NCI-H2171 (cell line): ENCODE results near the gene SERPINA9.
"Not testable (repeated sequence)": the region's sequence is repeated elsewhere in the genome, so short reads cannot be mapped to it uniquely, and the experiment has no call there.

Source experiments
- DNase-seq: peaks from one replicate; lab custom pipeline; 2025; lab: John Stamatoyannopoulos, UW

SERPINA9 gene

GRCh38 chr14:94476023-94476422 lies at the start of gene SERPINA9:
TSS of gene SERPINA9 (minus strand) at chr14:94476197. CDS start at chr14:94469840, 6,357 bp downstream.
- DNase-seq, result no peak

- DNase-seq, result no peak
Measured at GRCh38 chr14:94524093-94524492, 48.1 kb upstream of the SERPINA9 start.

- DNase-seq, result no peak
Measured at GRCh38 chr14:94523265-94523664, 47.3 kb upstream of the SERPINA9 start.

GRCh38 chr14:94522115-94522724 lies 46.2 kb upstream of the SERPINA9 start:
- no peak for DNase-seq

- no peak for DNase-seq
Measured at GRCh38 chr14:94521375-94522114, 45.5 kb upstream of the SERPINA9 start.

- DNase-seq, result no peak
Measured at GRCh38 chr14:94517641-94518257, 41.8 kb upstream of the SERPINA9 start.

GRCh38 chr14:94517248-94517640 lies 41.2 kb upstream of the SERPINA9 start:
- no peak for DNase-seq

- DNase-seq, result no peak
Measured at GRCh38 chr14:94515856-94516255, 39.9 kb upstream of the SERPINA9 start.

GRCh38 chr14:94515426-94515825 lies 39.4 kb upstream of the SERPINA9 start:
- DNase-seq, result no peak

- no peak for DNase-seq
Measured at GRCh38 chr14:94514351-94514750, 38.4 kb upstream of the SERPINA9 start.

GRCh38 chr14:94510481-94510880 lies 34.5 kb upstream of the SERPINA9 start:
- DNase-seq, result not testable (repeated sequence)

- DNase-seq, result no peak
Measured at GRCh38 chr14:94509356-94509755, 33.4 kb upstream of the SERPINA9 start, which contains the start of gene SERPINA12. TSS of gene SERPINA12 (minus strand) at chr14:94509469. CDS start at chr14:94498397, 11,072 bp downstream.

GRCh38 chr14:94505641-94506040 lies 29.6 kb upstream of the SERPINA9 start:
- no peak for DNase-seq

GRCh38 chr14:94505206-94505605 lies 29.2 kb upstream of the SERPINA9 start:
- DNase-seq, result no peak

GRCh38 chr14:94501588-94502516 lies 25.9 kb upstream of the SERPINA9 start:
- DNase-seq, result no peak

GRCh38 chr14:94500264-94500663 lies 24.3 kb upstream of the SERPINA9 start:
- DNase-seq, result no peak

- no peak for DNase-seq
Measured at GRCh38 chr14:94499673-94500072, 23.7 kb upstream of the SERPINA9 start.

GRCh38 chr14:94498215-94498614 lies 22.2 kb upstream of the SERPINA9 start:
- DNase-seq, result no peak

GRCh38 chr14:94494085-94494484 lies 18.1 kb upstream of the SERPINA9 start:
- no peak for DNase-seq

GRCh38 chr14:94491511-94491910 lies 15.5 kb upstream of the SERPINA9 start:
- no peak for DNase-seq

- no peak for DNase-seq
Measured at GRCh38 chr14:94489336-94489735, 13.3 kb upstream of the SERPINA9 start.

- no peak for DNase-seq
Measured at GRCh38 chr14:94486883-94487282, 10.9 kb upstream of the SERPINA9 start.
